NAMALWA (cell line): ENCODE data around the gene GPR183.

Experiments used
- DNase-seq: peaks from one replicate; pipeline ENCODE4 v3.0.0-alpha.2; 2015; ENCODE audit warnings: low spot score

Gene GPR183

GRCh38 chr13:99307247-99307646 is at the start of gene GPR183:
Gene GPR183, minus strand, starts transcription at chr13:99307399. Its CDS starts 11,254 bp downstream, at chr13:99296145.
- peak; percentile 58 for DNase-seq

GRCh38 chr13:99356262-99357091 is 49.3 kb upstream of the GPR183 start:
- peak; percentile 76 for DNase-seq

GRCh38 chr13:99356012-99356261 is 48.7 kb upstream of the GPR183 start:
- no peak for DNase-seq

GRCh38 chr13:99355267-99356011 is 48.2 kb upstream of the GPR183 start:
- DNase-seq, result no peak

DNA sequence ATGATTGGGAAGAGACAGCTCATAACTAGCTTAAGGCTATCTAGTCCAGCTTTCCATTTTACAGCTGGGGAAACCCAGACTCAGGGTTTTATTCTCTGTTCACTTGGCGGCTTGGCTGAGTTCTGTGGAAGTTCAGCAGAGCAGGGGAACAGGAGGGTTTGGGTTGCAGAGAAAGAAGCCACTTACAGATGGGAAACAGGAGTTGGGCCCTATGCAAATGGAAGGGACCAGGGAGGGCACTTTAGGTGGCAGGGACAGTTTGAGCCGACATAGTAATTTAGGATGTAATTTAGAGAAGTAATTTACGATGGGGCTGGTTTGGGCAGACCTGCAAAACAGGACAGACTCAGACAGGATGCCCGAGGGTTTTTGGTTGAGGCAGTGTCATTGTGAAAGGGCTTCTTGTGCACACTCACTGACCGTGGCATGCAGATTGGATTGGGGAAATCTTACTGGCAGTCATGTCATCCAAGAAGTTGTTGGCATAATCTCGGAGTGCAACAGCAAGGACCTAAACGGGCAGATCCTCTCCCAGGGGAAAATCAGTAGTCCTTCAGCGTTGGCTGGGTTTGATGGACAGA is 47.3 kb upstream of the GPR183 start:
- no peak for DNase-seq

DNA sequence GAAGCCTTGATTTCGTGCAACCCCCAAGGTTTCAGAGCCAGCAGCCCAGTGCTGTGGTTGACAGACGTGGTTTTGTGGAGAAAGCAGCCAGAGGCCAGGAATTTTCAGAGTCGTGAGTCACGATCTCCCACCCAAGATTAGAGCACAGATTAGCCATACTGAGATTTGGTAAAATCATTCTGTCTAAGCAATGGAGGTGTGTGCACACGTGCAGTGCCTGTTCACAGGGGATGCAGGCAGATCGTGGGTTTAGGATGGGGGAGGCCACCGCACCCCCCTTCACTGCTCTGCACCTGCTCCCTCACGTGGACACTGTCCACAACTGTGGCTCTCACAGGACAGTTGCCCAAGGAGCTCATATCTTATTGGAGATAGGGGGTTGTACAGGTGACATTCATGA is 46.6 kb upstream of the GPR183 start:
- DNase-seq, result no peak

GRCh38 chr13:99353246-99353600 is 46.0 kb upstream of the GPR183 start:
- DNase-seq, result no peak

GRCh38 chr13:99352351-99353245 is 45.4 kb upstream of the GPR183 start:
- DNase-seq, result no peak

- no peak for DNase-seq
Measured at GRCh38 chr13:99351772-99352171, 44.6 kb upstream of the GPR183 start.

- DNase-seq, result no peak
Measured at GRCh38 chr13:99350191-99350590, 43.0 kb upstream of the GPR183 start.

GRCh38 chr13:99347911-99348451 is 40.8 kb upstream of the GPR183 start:
- peak; percentile 57 for DNase-seq

GRCh38 chr13:99347335-99347878 is 40.2 kb upstream of the GPR183 start:
- no peak for DNase-seq

GRCh38 chr13:99346335-99347042 is 39.3 kb upstream of the GPR183 start:
- no peak for DNase-seq

- DNase-seq, result no peak
Measured at GRCh38 chr13:99345345-99345744, 38.1 kb upstream of the GPR183 start.

GRCh38 chr13:99344610-99345208 is 37.5 kb upstream of the GPR183 start:
- no peak for DNase-seq

GRCh38 chr13:99342723-99343315 is 35.6 kb upstream of the GPR183 start:
- no peak for DNase-seq

DNA sequence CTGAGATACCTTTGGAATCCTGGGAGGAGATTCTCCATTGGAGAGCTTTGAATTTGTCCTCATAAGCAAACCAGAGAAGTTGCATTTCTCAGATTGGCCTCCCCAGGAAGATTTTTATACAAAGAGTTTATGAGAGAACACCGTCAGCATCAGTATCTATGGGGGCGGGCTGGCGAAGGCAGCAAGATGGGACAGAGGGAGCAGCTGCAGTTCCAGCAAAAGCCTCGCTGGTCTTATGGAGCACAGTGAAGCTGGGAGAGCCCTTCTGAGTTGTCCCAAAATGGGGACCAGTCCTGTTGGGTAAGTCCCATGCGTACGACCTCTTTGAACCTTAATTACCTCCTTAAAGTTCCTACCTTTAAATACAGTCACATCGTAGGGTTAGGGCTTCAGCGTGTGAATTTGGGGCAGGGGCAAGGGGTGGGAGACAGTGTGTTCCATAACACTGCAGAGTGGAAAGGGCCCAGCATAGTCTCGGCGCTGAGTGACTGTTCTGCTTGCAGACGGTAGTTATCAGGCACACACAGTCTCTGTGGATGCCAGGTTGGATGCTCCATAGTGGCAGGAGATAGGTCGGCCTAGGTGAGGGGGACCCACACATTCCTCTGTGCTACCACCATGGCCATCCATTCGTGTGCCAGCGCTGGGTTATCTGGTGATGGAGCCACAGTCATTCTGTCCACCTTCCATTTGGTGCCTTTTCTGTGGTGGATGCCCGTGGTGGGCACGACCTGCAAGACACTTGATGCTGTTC is 34.9 kb upstream of the GPR183 start:
- no peak for DNase-seq

DNA sequence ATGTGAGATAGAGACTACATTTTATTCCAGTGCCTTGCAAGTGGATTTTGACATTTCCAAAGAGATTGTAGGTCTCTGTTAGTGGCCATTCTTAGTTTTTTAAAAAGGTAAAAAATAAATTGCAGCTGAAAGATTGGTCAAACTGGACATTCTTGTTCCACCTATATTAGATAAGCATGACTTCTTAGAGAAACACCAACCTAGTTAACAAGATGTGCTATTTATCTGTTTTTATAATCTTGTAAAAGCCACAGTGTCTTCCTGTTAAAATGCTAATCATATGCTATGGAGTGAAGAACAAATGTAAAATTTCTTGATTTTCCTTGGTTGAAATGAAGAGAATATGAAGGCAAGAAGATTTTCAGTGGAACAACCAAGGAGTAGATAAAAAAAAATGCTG is 33.4 kb upstream of the GPR183 start:
- DNase-seq, result no peak

DNA sequence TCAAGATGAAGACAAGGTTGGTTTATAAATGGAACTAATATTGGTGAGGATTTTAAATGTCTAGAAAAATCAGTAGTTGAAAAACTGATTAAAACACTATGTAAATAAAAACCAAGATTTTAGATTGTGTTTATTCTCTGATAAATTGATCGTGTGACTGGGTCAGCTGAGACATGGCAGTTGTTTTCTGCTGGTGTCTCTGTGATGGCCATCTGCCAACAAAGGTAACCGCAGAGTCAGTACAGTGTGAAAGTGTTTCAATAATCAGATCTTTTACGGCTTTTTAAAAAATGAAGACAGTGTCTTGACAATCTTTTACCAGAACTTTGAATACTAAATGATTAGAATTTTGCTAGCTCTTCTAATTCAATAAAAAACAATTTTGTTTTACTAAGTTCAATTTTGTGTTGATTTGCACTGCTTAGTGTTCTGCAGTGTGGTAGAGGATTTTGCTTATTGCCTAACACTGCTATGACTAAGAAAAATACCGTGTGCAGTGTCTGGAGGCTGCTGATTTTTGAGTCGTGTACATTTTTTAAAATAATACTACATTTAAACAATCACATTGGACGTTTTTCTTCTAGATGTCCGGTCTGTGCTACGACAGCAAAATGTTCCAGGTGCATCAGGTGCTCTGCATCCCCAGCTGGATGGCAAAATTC is 32.7 kb upstream of the GPR183 start:
- no peak for DNase-seq
